Measurements from ENCODE around the gene CDH9. TPM values are rescaled to one million over a fixed set of nuclear protein-coding genes. Genes with fewer than 3 reads are reported as not detected.
"Not testable (repeated sequence)": the region's sequence is repeated elsewhere in the genome, so short reads cannot be mapped to it uniquely, and the experiment has no call there.

Gene CDH9
- total and polyA plus RNA-seq, 2 experiments from 2014 or later, result not detected

DNA sequence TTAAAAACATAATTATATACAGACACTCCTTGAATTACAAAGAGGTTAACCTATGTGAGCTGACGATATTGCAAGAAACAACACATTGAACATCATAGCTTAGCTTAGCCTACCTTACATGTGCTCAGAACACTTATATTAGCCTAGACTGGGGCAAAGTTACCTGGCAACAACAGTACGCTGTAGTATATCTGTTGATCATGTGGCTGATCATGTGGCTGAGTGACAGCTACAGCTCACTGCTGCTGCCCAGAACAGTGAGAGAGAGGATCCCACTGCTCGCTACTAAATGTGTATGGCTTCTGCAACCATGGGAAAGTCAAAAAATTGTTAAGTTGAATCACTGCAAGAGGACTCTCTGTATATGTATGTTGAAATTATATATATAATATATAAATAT, 169.9 kb downstream of the CDH9 start:
- in situ Hi-C loops (cut with MboI), result no loop called here
- Histone ChIP-seq H3K9ac (no peak overlapping the region), H3K27ac (no peak overlapping the region), H3K4me2 (ENCODE audit: unreplicated experiment) (no peak overlapping the region), H3K79me2 (ENCODE audit: insufficient read depth) (no peaks in the 10 kb centered on the region), H3K9me3 (ENCODE audit: low read depth) (no peaks in the 10 kb centered on the region), H3F3A (ENCODE audit: insufficient read depth) (no peaks in the 10 kb centered on the region), H4K20me1 (ENCODE audit: insufficient read depth) (no peaks in the 10 kb centered on the region), H3K4me1 (ENCODE audit: insufficient read depth) (no peaks in the 10 kb centered on the region), H3K4me3 (no peak overlapping the region), H2AFZ (no peak overlapping the region), H3K27me3 (replicated peaks; ENCODE audit: insufficient read depth) (no peaks in the 10 kb centered on the region), H3K36me3 (ENCODE audit: low read depth) (no peaks in the 10 kb centered on the region), H3K9me2 (ENCODE audit: insufficient read depth) (no peaks in the 10 kb centered on the region)
- DNase-seq, result no peak
- WGBS, 2 experiments (ENCODE audit: low coverage in 1 of 2, low lambda C conversion rate in 2 of 2, missing lambda C conversion rate in 2 of 2), result 37 to 46% methylated on average over 3 of the region's 3 CpGs
- no peak for TF ChIP-seq EZH2 (IDR thresholded peaks at IDR 0.05; ENCODE audit: insufficient read depth, poor library complexity, severe bottlenecking)
- TF ChIP-seq EZH2phosphoT487 (IDR thresholded peaks at IDR 0.05; ENCODE audit: insufficient read depth, low read depth), result no peak

DNA sequence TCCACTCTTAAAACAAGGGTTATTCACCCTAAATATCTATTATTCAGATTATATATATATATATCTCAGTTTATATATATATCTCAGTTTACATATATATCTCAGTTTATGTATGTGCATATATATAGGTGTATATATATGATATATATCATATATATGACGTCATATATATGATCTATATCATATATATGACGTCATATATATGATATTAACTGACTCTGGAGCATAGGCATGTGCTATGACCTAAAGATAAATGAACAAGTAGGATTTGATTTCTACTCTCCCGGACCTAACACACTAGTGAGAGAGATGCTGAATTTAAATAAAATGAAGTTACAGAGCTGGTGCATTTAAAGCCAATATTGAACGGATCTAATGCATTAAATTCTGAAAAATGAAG, 174.3 kb downstream of the CDH9 start:
- 18 to 20% methylated on average over 4 of the region's 4 CpGs for WGBS, 2 experiments (ENCODE audit: low coverage in 1 of 2, low lambda C conversion rate in 2 of 2, missing lambda C conversion rate in 2 of 2)
- H3K9me2 ChIP-seq (ENCODE audit: insufficient read depth), result no peaks in the 10 kb centered on the region
- H3F3A ChIP-seq (ENCODE audit: insufficient read depth), result no peaks in the 10 kb centered on the region
- no peak overlapping the region for H3K4me2 ChIP-seq (ENCODE audit: unreplicated experiment)
- no peak for TF ChIP-seq EZH2 (IDR thresholded peaks at IDR 0.05; ENCODE audit: insufficient read depth, poor library complexity, severe bottlenecking)
- no peak for TF ChIP-seq EZH2phosphoT487 (IDR thresholded peaks at IDR 0.05; ENCODE audit: insufficient read depth, low read depth)
- no peaks in the 10 kb centered on the region for H3K9me3 ChIP-seq (ENCODE audit: low read depth)
- H4K20me1 ChIP-seq (ENCODE audit: insufficient read depth), result no peaks in the 10 kb centered on the region
- no peaks in the 10 kb centered on the region for H3K36me3 ChIP-seq (ENCODE audit: low read depth)
- H2AFZ ChIP-seq, result no peak overlapping the region
- in situ Hi-C loops (cut with MboI), result no loop called here
- H3K4me1 ChIP-seq (ENCODE audit: insufficient read depth), result no peaks in the 10 kb centered on the region
- H3K79me2 ChIP-seq (ENCODE audit: insufficient read depth), result no peaks in the 10 kb centered on the region
- DNase-seq, result no peak
- H3K4me3 ChIP-seq, result no peak overlapping the region
- H3K9ac ChIP-seq, result no peak overlapping the region
- H3K27me3 ChIP-seq (replicated peaks; ENCODE audit: insufficient read depth), result no peaks in the 10 kb centered on the region
- no peak overlapping the region for H3K27ac ChIP-seq

DNA sequence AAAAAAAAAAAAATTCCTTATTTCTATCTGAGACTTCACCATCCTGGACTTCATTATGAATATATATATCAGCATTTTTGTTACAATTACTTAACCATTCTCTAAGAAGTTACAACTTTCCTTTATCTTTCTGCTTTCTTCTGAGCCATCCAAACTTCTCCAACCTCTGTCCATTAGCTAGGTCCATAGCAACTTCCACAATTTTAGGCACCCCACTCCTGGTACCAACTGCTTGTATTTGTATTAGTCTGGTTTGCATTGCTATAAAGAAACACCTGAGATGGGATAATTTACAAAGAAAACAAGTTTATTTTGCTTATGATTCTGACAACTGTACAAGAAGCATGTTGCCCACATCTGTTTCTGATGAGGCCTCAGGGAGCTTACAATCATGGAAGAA, 182.1 kb downstream of the CDH9 start:
- Histone ChIP-seq H3K9me3 (ENCODE audit: low read depth) (peaks cover 3% of the 10 kb centered on the region), H3K9ac (no peak overlapping the region), H3K36me3 (ENCODE audit: low read depth) (no peaks in the 10 kb centered on the region), H2AFZ (no peak overlapping the region), H3K9me2 (ENCODE audit: insufficient read depth) (no peaks in the 10 kb centered on the region), H3F3A (ENCODE audit: insufficient read depth) (no peaks in the 10 kb centered on the region), H3K4me2 (ENCODE audit: unreplicated experiment) (no peak overlapping the region), H3K4me3 (no peak overlapping the region), H3K4me1 (ENCODE audit: insufficient read depth) (no peaks in the 10 kb centered on the region), H3K27ac (no peak overlapping the region), H3K27me3 (replicated peaks; ENCODE audit: insufficient read depth) (no peaks in the 10 kb centered on the region), H3K79me2 (ENCODE audit: insufficient read depth) (no peaks in the 10 kb centered on the region), H4K20me1 (ENCODE audit: insufficient read depth) (no peaks in the 10 kb centered on the region)
- DNase-seq, result no peak
- TF ChIP-seq EZH2 (IDR thresholded peaks at IDR 0.05; ENCODE audit: insufficient read depth, poor library complexity, severe bottlenecking) (no peak), EZH2phosphoT487 (IDR thresholded peaks at IDR 0.05; ENCODE audit: insufficient read depth, low read depth) (no peak)
- in situ Hi-C loops (cut with MboI), result no loop called here

GRCh38 chr5:26852450-26852849, 185.9 kb downstream of the CDH9 start:
- H3K4me2 ChIP-seq (ENCODE audit: unreplicated experiment); H3K79me2 ChIP-seq (ENCODE audit: insufficient read depth); H3K9me2 ChIP-seq (ENCODE audit: insufficient read depth); H3K27ac ChIP-seq; H3K27me3 ChIP-seq (replicated peaks; ENCODE audit: insufficient read depth); H3K4me1 ChIP-seq (ENCODE audit: insufficient read depth); H3K9me3 ChIP-seq (ENCODE audit: low read depth); H3K36me3 ChIP-seq (ENCODE audit: low read depth); H3F3A ChIP-seq (ENCODE audit: insufficient read depth); H2AFZ ChIP-seq; H4K20me1 ChIP-seq (ENCODE audit: insufficient read depth); DNase-seq; H3K4me3 ChIP-seq; in situ Hi-C loops (cut with MboI); H3K9ac ChIP-seq: not testable (repeated sequence)
- WGBS, 2 experiments (ENCODE audit: low coverage in 1 of 2, low lambda C conversion rate in 2 of 2, missing lambda C conversion rate in 2 of 2), result 40 to 45% methylated on average over 8 of the region's 8 CpGs

DNA sequence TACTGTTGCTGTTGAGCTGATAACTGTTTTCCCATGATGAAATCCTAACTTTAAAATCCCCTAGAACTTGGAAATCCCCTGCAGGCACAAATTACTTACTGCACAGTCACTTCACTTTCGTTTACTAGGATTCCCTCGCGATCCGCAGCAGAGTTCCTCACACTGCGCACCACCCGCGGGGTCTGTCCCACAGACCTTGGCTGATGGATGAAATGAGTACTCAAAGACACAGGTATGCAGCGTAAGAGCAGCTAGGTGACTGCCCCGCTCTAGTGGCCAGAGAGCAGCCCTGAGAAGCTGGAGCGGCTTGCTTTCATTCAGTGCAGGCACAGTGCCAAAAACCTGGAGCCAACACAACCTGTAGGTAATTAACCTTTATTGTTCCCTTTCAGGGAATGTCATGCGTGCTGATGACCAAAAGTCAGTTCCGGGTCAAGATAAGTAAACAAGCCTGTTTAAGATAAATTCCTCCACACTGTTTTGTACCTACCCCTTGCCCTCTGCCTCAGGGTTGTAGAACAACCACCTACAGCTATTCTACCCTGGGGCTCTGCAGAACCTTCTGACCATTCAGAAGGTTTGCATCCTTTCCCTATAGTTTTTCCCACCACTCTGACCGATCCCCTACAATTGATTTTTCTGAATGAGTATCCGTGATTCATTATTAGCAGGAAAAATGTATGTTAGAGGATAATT, 191.2 kb downstream of the CDH9 start:
- 46 to 51% methylated on average over 14 of the region's 14 CpGs for whole genome bisulfite sequencing, 2 experiments (ENCODE audit: low coverage in 1 of 2, low lambda C conversion rate in 2 of 2, missing lambda C conversion rate in 2 of 2)
- TF ChIP-seq EZH2 (IDR thresholded peaks at IDR 0.05; ENCODE audit: insufficient read depth, poor library complexity, severe bottlenecking), result no peak
- Histone ChIP-seq H3K79me2 (ENCODE audit: insufficient read depth) (no peaks in the 10 kb centered on the region), H3K27ac (no peak overlapping the region), H3K36me3 (ENCODE audit: low read depth) (no peaks in the 10 kb centered on the region), H3F3A (ENCODE audit: insufficient read depth) (no peaks in the 10 kb centered on the region), H3K27me3 (replicated peaks; ENCODE audit: insufficient read depth) (no peaks in the 10 kb centered on the region), H3K9me2 (ENCODE audit: insufficient read depth) (no peaks in the 10 kb centered on the region), H3K4me3 (no peak overlapping the region), H2AFZ (no peak overlapping the region), H4K20me1 (ENCODE audit: insufficient read depth) (no peaks in the 10 kb centered on the region), H3K4me2 (ENCODE audit: unreplicated experiment) (no peak overlapping the region), H3K9ac (no peak overlapping the region), H3K4me1 (ENCODE audit: insufficient read depth) (no peaks in the 10 kb centered on the region), H3K9me3 (ENCODE audit: low read depth) (no peaks in the 10 kb centered on the region)
- in situ Hi-C loops (cut with MboI), result no loop called here
- no peak for DNase-seq

All from GM23248 (cell line).